ENCODE results near the gene RNFT2.
A peak's percentile ranks its signal among the peaks of the same experiment; 100 is the strongest.

Gene RNFT2

DNA sequence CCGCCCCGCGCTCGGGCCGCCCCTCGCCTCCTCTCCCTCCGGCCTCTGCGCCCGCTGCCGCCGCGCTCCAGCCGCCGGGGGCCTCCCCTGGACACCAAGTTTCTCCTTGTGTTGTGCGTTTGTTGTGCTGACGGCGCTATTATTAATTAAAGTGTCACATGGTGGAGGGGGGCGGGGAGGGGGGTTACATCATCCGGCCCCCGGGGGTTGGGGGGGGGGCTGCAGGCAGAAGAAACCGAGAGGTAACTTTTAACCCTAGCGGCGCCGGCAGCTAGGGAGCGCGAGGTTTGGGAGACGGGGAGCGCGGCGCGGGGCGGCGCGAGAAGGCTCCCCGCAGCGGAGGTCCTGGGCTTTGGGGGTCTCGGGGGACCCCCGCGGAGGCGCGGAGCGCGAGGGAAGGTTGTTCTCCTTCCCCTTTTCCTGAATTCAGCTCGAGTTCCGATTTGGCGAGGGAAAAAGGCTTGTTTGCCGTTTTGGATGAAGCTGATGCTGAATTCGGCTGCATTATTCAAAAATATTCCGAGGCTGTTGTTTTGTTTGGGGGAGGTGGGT, 143.3 kb downstream of the RNFT2 start, which contains the start of gene HRK:
Gene HRK, minus strand, starts transcription at position 117 of the 552 bp plus-strand sequence. CDS start 134 bp downstream, outside the sequence.
- no peaks in the 10 kb centered on the region; a peak in 1 of 3 replicates for H3K36me3 ChIP-seq (ENCODE audit: control insufficient read depth in 2 of 2, insufficient read depth in 1 of 2, low read length in 2 of 2)
- H3K27ac ChIP-seq (ENCODE audit: extremely low read depth, low read depth, low read length) = peak within 1 kb of the TSS; percentile 84; the same call in 1 of the 2 replicates
- peak within 1 kb of the TSS; percentile 49 for H3K4me3 ChIP-seq (ENCODE audit: low read depth, low read length)
- CTCF ChIA-PET = interaction anchor here (0.7 to 2.7 kb wide), 7 partner anchors 18 to 238 kb away, joined by 3 to 31 read pairs (median 5); partner anchors contain the start of genes RNFT2 and SPRING1
- H3K9me3 ChIP-seq (ENCODE audit: control insufficient read depth, insufficient read depth, low read depth, low read length) = no peaks in the 10 kb centered on the region
- H3K4me1 ChIP-seq (ENCODE audit: control insufficient read depth, insufficient read depth, low read length) = peaks cover 10% of the 10 kb centered on the region
- POLR2A ChIA-PET = interaction anchor here (0.6 to 1.7 kb wide), 4 partner anchors 18 to 166 kb away, joined by 3 to 4 read pairs (median 3); no protein-coding TSS in a partner anchor
- TF ChIP-seq ZBTB17 (tag by site-specific recombination; IDR thresholded peaks at IDR 0.05) (no peak; the same call in 1 of the 2 replicates), SCRT1 (tag by site-specific recombination; IDR thresholded peaks at IDR 0.05; ENCODE audit: borderline replicate concordance) (no peak), ZNF335 (tag by site-specific recombination; conservative IDR thresholded peaks at IDR 0.05) (peak; percentile 84), ZNF175 (tag by site-specific recombination; IDR thresholded peaks at IDR 0.05) (no peak), ZNF174 (tag by site-specific recombination; IDR thresholded peaks at IDR 0.05) (no peak), ZNF112 (tag by site-specific recombination; IDR thresholded peaks at IDR 0.05) (no peak), SALL2 (tag by site-specific recombination; IDR thresholded peaks at IDR 0.05; ENCODE audit: borderline replicate concordance) (no peak), ZNF510 (tag by site-specific recombination; IDR thresholded peaks at IDR 0.05; ENCODE audit: insufficient replicate concordance) (no peak), ZNF501 (tag by site-specific recombination; IDR thresholded peaks at IDR 0.05) (0 out of 2 replicates have a peak, but pooled peaks have one; percentile 60), ZNF585B (tag by site-specific recombination; IDR thresholded peaks at IDR 0.05) (no peak), ZNF341 (tag by site-specific recombination; IDR thresholded peaks at IDR 0.05; ENCODE audit: low read depth) (0 out of 2 replicates have a peak, but pooled peaks have one; percentile 22), MZF1 (tag by site-specific recombination; IDR thresholded peaks at IDR 0.05; ENCODE audit: borderline replicate concordance) (peak; percentile 41; the same call in 1 of the 2 replicates), ZNF596 (tag by site-specific recombination; IDR thresholded peaks at IDR 0.05) (no peak), YY2 (tag by site-specific recombination; IDR thresholded peaks at IDR 0.05) (no peak), ZEB2 (tag by site-specific recombination; IDR thresholded peaks at IDR 0.05) (0 out of 2 replicates have a peak, but pooled peaks have one; percentile 52), ZNF133 (tag by site-specific recombination; IDR thresholded peaks at IDR 0.05) (no peak), GLIS1 (tag by site-specific recombination; IDR thresholded peaks at IDR 0.05) (peak; percentile 54), HOXC10 (CRISPR knock-in tag; IDR thresholded peaks at IDR 0.05) (no peak), ZIC2 (tag by site-specific recombination; IDR thresholded peaks at IDR 0.05) (peak; percentile 14), ZNF146 (tag by site-specific recombination; IDR thresholded peaks at IDR 0.05) (no peak), ZNF10 (tag by site-specific recombination; IDR thresholded peaks at IDR 0.05) (no peak), SP2 (tag by site-specific recombination; IDR thresholded peaks at IDR 0.05) (no peak), HOXA7 (CRISPR knock-in tag; IDR thresholded peaks at IDR 0.05; ENCODE audit: borderline replicate concordance) (no peak), ZNF416 (tag by site-specific recombination; IDR thresholded peaks at IDR 0.05) (no peak)
- TF ChIP-seq, protein P1, sequence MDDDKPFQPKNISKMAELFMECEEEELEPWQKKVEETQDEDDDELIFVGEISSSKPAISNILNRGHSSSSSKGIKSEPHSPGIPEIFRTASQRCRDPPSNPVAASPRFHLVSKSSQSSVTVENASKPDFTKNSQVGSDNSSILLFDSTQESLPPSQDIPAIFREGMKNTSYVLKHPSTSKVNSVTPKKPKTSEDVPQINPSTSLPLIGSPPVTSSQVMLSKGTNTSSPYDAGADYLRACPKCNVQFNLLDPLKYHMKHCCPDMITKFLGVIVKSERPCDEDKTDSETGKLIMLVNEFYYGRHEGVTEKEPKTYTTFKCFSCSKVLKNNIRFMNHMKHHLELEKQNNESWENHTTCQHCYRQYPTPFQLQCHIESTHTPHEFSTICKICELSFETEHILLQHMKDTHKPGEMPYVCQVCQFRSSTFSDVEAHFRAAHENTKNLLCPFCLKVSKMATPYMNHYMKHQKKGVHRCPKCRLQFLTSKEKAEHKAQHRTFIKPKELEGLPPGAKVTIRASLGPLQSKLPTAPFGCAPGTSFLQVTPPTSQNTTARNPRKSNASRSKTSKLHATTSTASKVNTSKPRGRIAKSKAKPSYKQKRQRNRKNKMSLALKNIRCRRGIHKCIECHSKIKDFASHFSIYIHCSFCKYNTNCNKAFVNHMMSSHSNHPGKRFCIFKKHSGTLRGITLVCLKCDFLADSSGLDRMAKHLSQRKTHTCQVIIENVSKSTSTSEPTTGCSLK (tag by site-specific recombination; IDR thresholded peaks at IDR 0.05) = no peak
- TF ChIP-seq, protein P2, sequence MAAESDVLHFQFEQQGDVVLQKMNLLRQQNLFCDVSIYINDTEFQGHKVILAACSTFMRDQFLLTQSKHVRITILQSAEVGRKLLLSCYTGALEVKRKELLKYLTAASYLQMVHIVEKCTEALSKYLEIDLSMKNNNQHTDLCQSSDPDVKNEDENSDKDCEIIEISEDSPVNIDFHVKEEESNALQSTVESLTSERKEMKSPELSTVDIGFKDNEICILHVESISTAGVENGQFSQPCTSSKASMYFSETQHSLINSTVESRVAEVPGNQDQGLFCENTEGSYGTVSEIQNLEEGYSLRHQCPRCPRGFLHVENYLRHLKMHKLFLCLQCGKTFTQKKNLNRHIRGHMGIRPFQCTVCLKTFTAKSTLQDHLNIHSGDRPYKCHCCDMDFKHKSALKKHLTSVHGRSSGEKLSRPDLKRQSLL (tag by site-specific recombination; IDR thresholded peaks at IDR 0.05) = 0 out of 2 replicates have a peak, but pooled peaks have one; percentile 43
- TF ChIP-seq, protein P3, sequence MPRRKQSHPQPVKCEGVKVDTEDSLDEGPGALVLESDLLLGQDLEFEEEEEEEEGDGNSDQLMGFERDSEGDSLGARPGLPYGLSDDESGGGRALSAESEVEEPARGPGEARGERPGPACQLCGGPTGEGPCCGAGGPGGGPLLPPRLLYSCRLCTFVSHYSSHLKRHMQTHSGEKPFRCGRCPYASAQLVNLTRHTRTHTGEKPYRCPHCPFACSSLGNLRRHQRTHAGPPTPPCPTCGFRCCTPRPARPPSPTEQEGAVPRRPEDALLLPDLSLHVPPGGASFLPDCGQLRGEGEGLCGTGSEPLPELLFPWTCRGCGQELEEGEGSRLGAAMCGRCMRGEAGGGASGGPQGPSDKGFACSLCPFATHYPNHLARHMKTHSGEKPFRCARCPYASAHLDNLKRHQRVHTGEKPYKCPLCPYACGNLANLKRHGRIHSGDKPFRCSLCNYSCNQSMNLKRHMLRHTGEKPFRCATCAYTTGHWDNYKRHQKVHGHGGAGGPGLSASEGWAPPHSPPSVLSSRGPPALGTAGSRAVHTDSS (tag by site-specific recombination; IDR thresholded peaks at IDR 0.05) = no peak
- TF ChIP-seq, protein P4, sequence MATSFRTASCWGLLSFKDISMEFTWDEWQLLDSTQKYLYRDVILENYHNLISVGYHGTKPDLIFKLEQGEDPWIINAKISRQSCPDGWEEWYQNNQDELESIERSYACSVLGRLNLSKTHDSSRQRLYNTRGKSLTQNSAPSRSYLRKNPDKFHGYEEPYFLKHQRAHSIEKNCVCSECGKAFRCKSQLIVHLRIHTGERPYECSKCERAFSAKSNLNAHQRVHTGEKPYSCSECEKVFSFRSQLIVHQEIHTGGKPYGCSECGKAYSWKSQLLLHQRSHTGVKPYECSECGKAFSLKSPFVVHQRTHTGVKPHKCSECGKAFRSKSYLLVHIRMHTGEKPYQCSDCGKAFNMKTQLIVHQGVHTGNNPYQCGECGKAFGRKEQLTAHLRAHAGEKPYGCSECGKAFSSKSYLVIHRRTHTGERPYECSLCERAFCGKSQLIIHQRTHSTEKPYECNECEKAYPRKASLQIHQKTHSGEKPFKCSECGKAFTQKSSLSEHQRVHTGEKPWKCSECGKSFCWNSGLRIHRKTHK (tag by site-specific recombination; IDR thresholded peaks at IDR 0.05) = no peak
- TF ChIP-seq, protein P5, sequence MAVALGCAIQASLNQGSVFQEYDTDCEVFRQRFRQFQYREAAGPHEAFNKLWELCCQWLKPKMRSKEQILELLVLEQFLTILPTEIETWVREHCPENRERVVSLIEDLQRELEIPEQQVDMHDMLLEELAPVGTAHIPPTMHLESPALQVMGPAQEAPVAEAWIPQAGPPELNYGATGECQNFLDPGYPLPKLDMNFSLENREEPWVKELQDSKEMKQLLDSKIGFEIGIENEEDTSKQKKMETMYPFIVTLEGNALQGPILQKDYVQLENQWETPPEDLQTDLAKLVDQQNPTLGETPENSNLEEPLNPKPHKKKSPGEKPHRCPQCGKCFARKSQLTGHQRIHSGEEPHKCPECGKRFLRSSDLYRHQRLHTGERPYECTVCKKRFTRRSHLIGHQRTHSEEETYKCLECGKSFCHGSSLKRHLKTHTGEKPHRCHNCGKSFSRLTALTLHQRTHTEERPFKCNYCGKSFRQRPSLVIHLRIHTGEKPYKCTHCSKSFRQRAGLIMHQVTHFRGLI (tag by site-specific recombination; IDR thresholded peaks at IDR 0.05) = no peak
- TF ChIP-seq, protein P6, sequence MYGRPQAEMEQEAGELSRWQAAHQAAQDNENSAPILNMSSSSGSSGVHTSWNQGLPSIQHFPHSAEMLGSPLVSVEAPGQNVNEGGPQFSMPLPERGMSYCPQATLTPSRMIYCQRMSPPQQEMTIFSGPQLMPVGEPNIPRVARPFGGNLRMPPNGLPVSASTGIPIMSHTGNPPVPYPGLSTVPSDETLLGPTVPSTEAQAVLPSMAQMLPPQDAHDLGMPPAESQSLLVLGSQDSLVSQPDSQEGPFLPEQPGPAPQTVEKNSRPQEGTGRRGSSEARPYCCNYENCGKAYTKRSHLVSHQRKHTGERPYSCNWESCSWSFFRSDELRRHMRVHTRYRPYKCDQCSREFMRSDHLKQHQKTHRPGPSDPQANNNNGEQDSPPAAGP (tag by site-specific recombination; IDR thresholded peaks at IDR 0.05) = no peak
